ENCODE data around the gene LRRC36.
"Not testable (repeated sequence)": the region's sequence is repeated elsewhere in the genome, so short reads cannot be mapped to it uniquely, and the experiment has no call there.

Gene LRRC36

DNA sequence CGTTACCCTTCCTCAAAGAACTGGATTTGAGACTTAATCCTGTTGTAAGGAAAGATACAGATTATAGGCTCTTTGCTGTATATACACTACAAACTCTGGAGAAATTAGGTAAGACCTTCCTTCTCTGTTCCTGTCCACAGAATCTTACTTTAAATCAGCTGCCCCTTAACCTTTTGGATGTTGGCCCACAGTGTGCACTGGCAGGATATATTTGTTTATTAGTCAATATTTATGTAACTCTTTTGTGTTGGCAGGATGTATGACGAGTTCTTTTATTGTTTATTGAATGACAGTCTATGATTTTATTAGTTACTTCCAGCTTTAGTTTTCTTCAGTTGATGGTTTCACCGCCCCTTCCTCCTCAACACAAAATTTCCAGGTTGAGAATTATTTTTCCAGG is 19.7 kb downstream of the LRRC36 start:
- POLR2A ChIA-PET = no interaction called here

DNA sequence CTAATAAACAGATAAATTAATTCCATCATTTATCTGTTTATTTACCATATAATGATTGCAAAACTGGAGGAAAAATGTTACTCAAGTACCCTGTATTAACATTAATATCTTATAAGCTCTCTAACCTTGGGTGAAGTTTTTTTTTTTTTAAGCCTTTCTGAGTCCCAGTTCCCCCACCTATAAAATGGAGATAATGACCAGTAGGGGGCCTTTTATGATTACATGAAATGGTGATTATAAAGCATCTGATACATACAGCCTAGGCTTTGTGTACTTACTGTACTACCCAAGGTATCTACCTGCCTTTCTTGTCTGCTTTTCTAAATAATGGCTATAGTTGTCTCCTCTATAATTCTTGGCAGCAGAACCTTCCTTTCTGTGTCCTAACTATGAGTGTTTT is 22.6 kb downstream of the LRRC36 start:
- no peak for TF ChIP-seq CTCF (IDR thresholded peaks at IDR 0.05; ENCODE audit: insufficient read depth, low read length, missing control alignments)
- CTCF ChIA-PET = interaction anchor here (0.7 to 4.6 kb wide), 8 partner anchors 10 to 1277 kb away, joined by 3 to 21 read pairs (median 6); partner anchors contain the start of genes KCTD19 and LRRC36
- no peak for DNase-seq (ENCODE audit: low read depth, low spot score)
- H3K4me3 ChIP-seq (ENCODE audit: low read depth, low read length) = no peak overlapping the region
- POLR2A ChIA-PET = no interaction called here

More for the DNA sequence above, 19.7 kb downstream of the LRRC36 start:
- H3K4me3 ChIP-seq (ENCODE audit: low read depth, low read length) = no peak overlapping the region
- CTCF ChIA-PET = interaction anchor here (0.6 to 3.0 kb wide), 7 partner anchors 12 to 88 kb away, joined by 3 to 16 read pairs (median 4); partner anchors contain the start of genes KCTD19 and LRRC36
- no peak for DNase-seq (ENCODE audit: low read depth, low spot score)
- no peak for TF ChIP-seq CTCF (IDR thresholded peaks at IDR 0.05; ENCODE audit: insufficient read depth, low read length, missing control alignments)

DNA sequence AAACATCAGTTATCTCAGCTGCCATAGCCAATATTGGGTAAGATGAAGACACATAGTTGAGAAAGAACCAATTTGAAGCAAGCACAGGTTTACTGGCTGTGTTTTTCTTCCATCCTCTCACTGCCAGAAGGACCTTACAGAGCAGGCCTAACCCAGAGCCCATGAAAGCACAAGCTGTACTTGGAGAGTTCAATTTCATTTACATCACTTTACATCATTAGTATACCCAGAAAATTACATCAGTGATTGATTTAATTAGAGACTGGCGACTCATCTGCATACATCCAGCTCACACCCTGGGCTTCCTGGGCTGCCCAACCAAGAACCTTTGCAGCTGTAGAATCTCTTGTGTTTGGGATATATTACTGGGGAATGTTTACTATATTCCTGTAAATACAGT is 23.7 kb downstream of the LRRC36 start:
- no peak overlapping the region for H3K4me3 ChIP-seq (ENCODE audit: low read depth, low read length)
- CTCF ChIA-PET = interaction anchor here (0.8 to 4.6 kb wide), 14 partner anchors 12 to 118 kb away, joined by 3 to 21 read pairs (median 3); partner anchors contain the start of genes KCTD19, LRRC36 and ZDHHC1
- POLR2A ChIA-PET = no interaction called here
- no peak for DNase-seq (ENCODE audit: low read depth, low spot score)
- no peak for TF ChIP-seq CTCF (IDR thresholded peaks at IDR 0.05; ENCODE audit: insufficient read depth, low read length, missing control alignments)

DNA sequence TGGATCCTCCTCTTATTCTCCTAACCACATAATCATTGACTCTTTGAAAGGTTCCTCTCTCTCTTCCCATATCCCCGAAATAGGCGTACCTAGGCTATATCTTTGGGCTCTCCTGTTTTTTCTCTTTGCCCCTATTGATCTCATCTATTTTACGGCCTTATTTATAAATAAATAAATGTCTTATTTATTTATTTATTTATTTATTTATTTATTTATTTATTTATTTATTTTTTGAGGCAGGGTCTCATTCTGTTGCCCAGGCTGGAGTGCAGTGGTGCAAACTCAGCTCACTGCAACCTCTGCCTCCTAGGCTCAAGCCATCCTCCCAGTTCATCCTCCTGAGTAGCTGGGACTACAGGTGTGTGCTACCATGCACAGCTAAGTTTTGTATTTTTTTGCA is 25.8 kb downstream of the LRRC36 start:
- POLR2A ChIA-PET; H3K4me3 ChIP-seq (ENCODE audit: low read depth, low read length); DNase-seq (ENCODE audit: low read depth, low spot score): not testable (repeated sequence)
- CTCF ChIA-PET = interaction anchor here (0.6 to 4.6 kb wide), 6 partner anchors 9 to 129 kb away, joined by 3 to 21 read pairs (median 4); no protein-coding TSS in a partner anchor

DNA sequence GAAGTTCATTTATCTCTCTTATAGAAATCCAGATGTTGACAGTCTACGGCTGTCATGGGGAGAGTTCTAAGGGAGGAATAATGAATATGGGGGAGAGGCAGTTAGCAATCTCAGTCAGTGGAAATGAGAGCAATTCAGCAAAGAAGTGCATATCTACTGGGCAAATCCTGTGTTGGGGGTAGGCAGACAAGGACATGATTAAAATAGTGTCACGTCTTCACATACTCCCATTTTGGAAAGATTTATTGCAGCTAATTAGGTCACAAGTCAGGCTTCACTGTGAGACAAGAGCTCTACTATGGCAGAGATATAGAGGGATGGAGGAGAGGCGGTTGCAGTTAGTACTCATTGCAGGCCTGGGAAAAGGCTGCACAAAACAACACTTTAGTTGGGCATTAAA is 29.8 kb downstream of the LRRC36 start:
- CTCF ChIA-PET = interaction anchor here (2.3 to 3.9 kb wide), 2 partner anchors 10 to 12 kb away, joined by 8 to 16 read pairs; no protein-coding TSS in a partner anchor
- POLR2A ChIA-PET = no interaction called here
- no peak for DNase-seq (ENCODE audit: low read depth, low spot score)

GRCh38 chr16:67357561-67357960 is 30.9 kb downstream of the LRRC36 start:
- ChIA-PET CTCF (interaction anchor here (1.0 to 3.9 kb wide), 5 partner anchors 11 to 124 kb away, joined by 3 to 16 read pairs (median 4); partner anchors contain the start of gene ATP6V0D1), POLR2A (no interaction called here)
- TF ChIP-seq CTCF (IDR thresholded peaks at IDR 0.05; ENCODE audit: insufficient read depth, low read length, missing control alignments) = no peak
- DNase-seq (ENCODE audit: low read depth, low spot score) = no peak
- no peak overlapping the region for H3K4me3 ChIP-seq (ENCODE audit: low read depth, low read length)

More for the DNA sequence above, 29.8 kb downstream of the LRRC36 start:
- no peak for TF ChIP-seq CTCF (IDR thresholded peaks at IDR 0.05; ENCODE audit: insufficient read depth, low read length, missing control alignments)
- H3K4me3 ChIP-seq (ENCODE audit: low read depth, low read length) = no peak overlapping the region

DNA sequence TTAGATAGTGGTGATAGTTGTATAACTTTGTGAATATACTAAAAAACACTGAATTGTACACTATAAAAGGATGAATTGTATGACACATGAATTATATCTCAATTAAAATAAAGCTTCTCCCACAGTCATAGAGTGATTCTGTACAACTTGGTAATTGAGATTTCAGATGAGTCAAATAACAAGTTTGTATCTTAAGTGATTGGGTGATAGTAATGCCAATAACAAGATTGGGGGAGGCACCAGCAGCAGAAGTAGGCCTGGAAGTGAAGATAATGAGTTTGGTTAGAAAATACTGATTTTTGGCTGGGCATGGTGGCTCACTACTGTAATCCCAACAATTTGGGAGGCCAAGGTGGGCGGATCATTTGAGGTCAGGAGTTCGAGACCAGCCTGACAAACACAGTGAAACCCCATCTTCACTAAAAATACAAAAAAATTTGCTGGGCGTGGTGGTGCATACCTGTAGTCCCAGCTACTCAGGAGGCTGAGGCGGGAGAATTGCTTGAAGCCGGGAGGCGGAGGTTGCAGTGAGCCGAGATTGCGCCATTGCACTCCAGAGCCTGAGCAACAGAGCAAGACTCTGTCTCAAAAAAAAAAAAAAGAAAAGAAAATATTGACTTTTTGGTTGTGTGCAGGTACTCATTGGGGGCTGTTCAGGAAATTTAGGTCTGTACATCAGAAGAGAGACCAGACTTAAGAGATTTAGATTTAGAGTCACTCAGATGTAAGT is 33.1 kb downstream of the LRRC36 start:
- H3K4me3 ChIP-seq (ENCODE audit: low read depth, low read length); POLR2A ChIA-PET; DNase-seq (ENCODE audit: low read depth, low spot score): not testable (repeated sequence)
- CTCF ChIA-PET = interaction anchor here (1.6 to 3.9 kb wide), 2 partner anchors 13 to 28 kb away, joined by 4 to 16 read pairs; no protein-coding TSS in a partner anchor
